PC-3 (cell line): ENCODE measurements around the gene METRN. TPM values are rescaled to one million over a fixed set of nuclear protein-coding genes. Genes with fewer than 3 reads are reported as not detected.

Source experiments
- ATAC-seq: fragments of 200-7000 bp; cut with Tn5 transposase; 2 replicates; pipeline ENCODE4 v1.9.1; 2020; ENCODE audit warnings: mild to moderate bottlenecking, moderate library complexity
- BruUV-seq: library from RNA; stranded (reverse); fragments of 400-500 nt; replicated peaks from 2 replicates; lab custom pipeline; 2021; lab: Mats Ljungman, UMichigan
- CTCF ChIA-PET: fragments of 300-600 bp; sonication (Branson Sonifier 250); formaldehyde crosslinking; loops from one replicate; lab custom pipeline; 2022; ENCODE audit warnings: antibody characterized with exemption; lab: Charles Lee
- POLR2A ChIA-PET: fragments of 300-600 bp; sonication (Branson Sonifier 250); formaldehyde crosslinking; loops from one replicate; lab custom pipeline; 2022; ENCODE audit warnings: antibody characterized with exemption; ENCODE audit not compliant: unreplicated experiment; lab: Charles Lee
- DNase-seq: peaks from one replicate; pipeline ENCODE4 v3.0.0-alpha.2; 2015
- H2AFZ ChIP-seq: fragments of 300-600 bp; sonication (generic); 2 replicates; pipeline ENCODE4 v1.6.0; 2016; ENCODE audit warnings: antibody characterized with exemption, low read length
- H3F3A ChIP-seq: fragments of 300-600 bp; sonication (generic); one replicate; pipeline ENCODE4 v1.6.0; 2017; ENCODE audit warnings: antibody characterized with exemption, low read length, control low read depth, mild to moderate bottlenecking; ENCODE audit not compliant: unreplicated experiment
- H3K27ac ChIP-seq: fragments of 300-600 bp; sonication (generic); 2 replicates; pipeline ENCODE4 v1.5.1; 2016; ENCODE audit warnings: mild to moderate bottlenecking, low read length
- H3K27me3 ChIP-seq: fragments of 300-600 bp; sonication (generic); 2 replicates; pipeline ENCODE4 v1.6.1; 2016; ENCODE audit warnings: low read length, mixed read lengths
- H3K36me3 ChIP-seq: fragments of 300-600 bp; sonication (generic); 2 replicates; pipeline ENCODE4 v1.6.1; 2016; ENCODE audit warnings: low read depth, mixed run types, low read length, mixed read lengths
- H3K4me1 ChIP-seq: fragments of 300-600 bp; sonication (generic); 2 replicates; pipeline ENCODE4 v1.5.1; 2016; ENCODE audit warnings: low read length; ENCODE audit not compliant: insufficient read depth
- H3K4me2 ChIP-seq: fragments of 300-600 bp; sonication (generic); 2 replicates; pipeline ENCODE4 v1.6.0; 2016; ENCODE audit warnings: low read length
- H3K4me3 ChIP-seq: fragments of 300-600 bp; sonication (generic); 2 replicates; pipeline ENCODE4 v1.5.1; 2016; ENCODE audit warnings: mild to moderate bottlenecking, low read length, mixed read lengths
- H3K79me2 ChIP-seq: fragments of 300-600 bp; sonication (generic); 2 replicates; pipeline ENCODE4 v1.6.1; 2017; ENCODE audit warnings: low read length, mixed read lengths
- H3K9ac ChIP-seq: fragments of 300-600 bp; sonication (generic); 2 replicates; pipeline ENCODE4 v1.6.0; 2016; ENCODE audit warnings: mild to moderate bottlenecking, low read length
- H3K9me2 ChIP-seq: fragments of 300-600 bp; sonication (generic); replicated peaks from 2 replicates; pipeline ENCODE4 v1.6.1; 2016; ENCODE audit warnings: mixed run types, low read length, mixed read lengths
- H3K9me3 ChIP-seq: fragments of 300-600 bp; sonication (generic); 2 replicates; pipeline ENCODE4 v1.6.1; 2016; ENCODE audit warnings: low read length, mixed read lengths
- H4K20me1 ChIP-seq: fragments of 300-600 bp; sonication (generic); 2 replicates; pipeline ENCODE4 v1.6.1; 2016; ENCODE audit warnings: low read length, mixed read lengths
- CTCF ChIP-seq: fragments of 300-600 bp; sonication (generic); conservative IDR thresholded peaks from 2 replicates; pipeline ENCODE4 v1.5.1; 2017; ENCODE audit warnings: antibody characterized with exemption, low read depth, mild to moderate bottlenecking, low read length
- EZH2 ChIP-seq: fragments of 300-600 bp; sonication (generic); IDR thresholded peaks from one replicate; pipeline ENCODE4 v1.6.1; 2017; ENCODE audit warnings: antibody characterized with exemption, mild to moderate bottlenecking, low read length; ENCODE audit not compliant: unreplicated experiment
- EZH2phosphoT487 ChIP-seq: fragments of 300-600 bp; sonication (generic); IDR thresholded peaks from 2 replicates; pipeline ENCODE4 v1.6.1; 2018; ENCODE audit warnings: mild to moderate bottlenecking, antibody characterized with exemption, low read length, borderline replicate concordance
- intact Hi-C: fragments of 100-400 bp; cut with micrococcal nuclease; formaldehyde crosslinking; loops from 2 replicates; pipeline ENCODE4 v1.9.0; 2023
- total RNA-seq: library from RNA; depleted of rRNA; stranded (reverse); fragments of >200 nt; gene quantifications from 2 replicates; pipeline ENCODE4 v1.2.3, GENCODE V29; 2014

The METRN gene
- total RNA-seq, 1 experiment from 2014 or later, result 320 TPM

DNA sequence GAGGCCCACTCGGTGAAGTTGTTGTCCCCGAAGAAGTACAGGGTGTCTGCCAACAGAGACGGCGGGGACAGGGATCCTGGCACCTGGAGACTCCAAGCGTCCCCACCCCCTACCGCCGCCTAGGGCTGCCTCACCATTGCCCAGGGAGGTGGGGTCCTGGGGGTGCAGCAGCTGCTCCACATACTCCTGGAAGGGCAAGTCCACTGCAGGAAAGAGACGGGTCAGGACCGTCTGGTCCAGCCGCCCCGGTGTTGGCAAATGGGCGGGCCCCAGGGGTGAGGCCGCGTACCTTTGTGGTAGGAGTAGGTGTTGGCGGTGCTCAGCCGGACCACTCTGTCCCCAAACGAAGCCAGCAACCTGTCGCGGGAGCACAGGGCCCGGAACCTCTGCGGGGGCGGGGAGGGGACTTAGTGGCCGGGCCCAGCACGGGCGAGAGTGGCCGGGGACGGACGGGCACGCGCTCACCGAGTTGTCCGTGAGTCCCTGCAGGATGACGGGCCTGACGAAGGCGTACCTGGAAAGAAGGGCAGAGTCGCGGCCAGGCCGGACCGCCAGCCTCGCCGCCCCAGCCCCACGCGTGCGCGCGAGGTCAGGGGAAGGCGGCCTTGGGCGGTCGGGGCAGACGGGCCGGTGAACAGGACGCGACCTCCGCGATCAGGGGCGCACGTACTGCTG lies 31.4 kb upstream of the METRN start:
- intact Hi-C loops, result no loop called here
- Histone ChIP-seq H3K27me3 (no peaks in the 10 kb centered on the region), H3K27ac (peak overlapping the region; percentile 53), H3K4me2 (peak overlapping the region; percentile 90), H3F3A (no peaks in the 10 kb centered on the region), H3K4me3 (peak overlapping the region; percentile 78), H3K36me3 (peaks cover 6% of the 10 kb centered on the region), H2AFZ (no peak overlapping the region), H3K9me3 (no peaks in the 10 kb centered on the region), H4K20me1 (peaks cover 10% of the 10 kb centered on the region; the same call in 1 of the 2 replicates), H3K79me2 (peaks cover 35% of the 10 kb centered on the region), H3K9me2 (no peaks in the 10 kb centered on the region), H3K4me1 (peaks cover 26% of the 10 kb centered on the region), H3K9ac (peak overlapping the region; percentile 68)
- TF ChIP-seq CTCF (no peak), EZH2 (no peak), EZH2phosphoT487 (no peak)
- POLR2A ChIA-PET, result no interaction called here
- ATAC-seq (peak; percentile 5), DNase-seq (no peak)
- BruUV-seq, result no TSS peak
- CTCF ChIA-PET, result no interaction called here

GRCh38 chr16:684071-684794 lies 30.7 kb upstream of the METRN start, which contains the start of gene JMJD8:
TSS of gene JMJD8 (minus strand) at chr16:684334. CDS start at chr16:684319, 15 bp downstream.
- H3K79me2 ChIP-seq, result peaks cover 40% of the 10 kb centered on the region
- H3K9me2 ChIP-seq, result no peaks in the 10 kb centered on the region
- peaks cover 30% of the 10 kb centered on the region for H3K4me1 ChIP-seq
- H3F3A ChIP-seq, result no peaks in the 10 kb centered on the region
- ATAC-seq (peak; percentile 59), DNase-seq (peak; percentile 94)
- peak within 1 kb of the TSS; percentile 53 for H3K27ac ChIP-seq
- ChIA-PET POLR2A (no interaction called here), CTCF (no interaction called here)
- intact Hi-C loops, result no loop called here
- no peaks in the 10 kb centered on the region for H3K27me3 ChIP-seq
- no peaks in the 10 kb centered on the region for H3K9me3 ChIP-seq
- 0 out of 2 replicates have a peak within 1 kb of the TSS, but pooled peaks have one; percentile 50 for H2AFZ ChIP-seq
- no peak for TF ChIP-seq EZH2
- no peak for TF ChIP-seq EZH2phosphoT487
- TF ChIP-seq CTCF, result no peak
- H3K4me2 ChIP-seq, result peak within 1 kb of the TSS; percentile 90
- H4K20me1 ChIP-seq, result peaks cover 10% of the 10 kb centered on the region; the same call in 1 of the 2 replicates
- peak within 1 kb of the TSS; percentile 68 for H3K9ac ChIP-seq
- H3K4me3 ChIP-seq, result peak within 1 kb of the TSS; percentile 78
- no TSS peak for BruUV-seq
- peaks cover 6% of the 10 kb centered on the region for H3K36me3 ChIP-seq
